Osteoblast (primary cell): ENCODE data around the gene L3MBTL1. TPM values are rescaled to one million over a fixed set of nuclear protein-coding genes. Genes with fewer than 3 reads are reported as not detected.

Experiments used
- DNase-seq: peaks from one replicate; pipeline ENCODE4 v3.0.0; 2011; ENCODE audit warnings: low spot score, mixed read lengths; ENCODE audit not compliant: insufficient read length; ENCODE audit errors: missing footprints
- H2AFZ ChIP-seq: 2 replicates; pipeline ENCODE4 v1.6.0; 2011; ENCODE audit warnings: mild to moderate bottlenecking, low read length
- H3K27ac ChIP-seq: 2 replicates; pipeline ENCODE4 v1.5.1; 2011; ENCODE audit warnings: mild to moderate bottlenecking, low read depth, low read length, moderate library complexity
- H3K27me3 ChIP-seq: 2 replicates; pipeline ENCODE4 v1.6.0; 2012; ENCODE audit warnings: mild to moderate bottlenecking, control low read depth, inconsistent platforms, low read length, moderate library complexity; ENCODE audit not compliant: insufficient read depth
- H3K36me3 ChIP-seq: 2 replicates; pipeline ENCODE4 v1.5.1; 2011; ENCODE audit warnings: mild to moderate bottlenecking, low read length, control low read depth, moderate library complexity; ENCODE audit not compliant: insufficient read depth
- H3K4me1 ChIP-seq: 2 replicates; pipeline ENCODE4 v1.5.1; 2011; ENCODE audit warnings: mild to moderate bottlenecking, low read length, control low read depth, moderate library complexity; ENCODE audit not compliant: insufficient read depth
- H3K4me2 ChIP-seq: 2 replicates; pipeline ENCODE4 v1.6.0; 2011; ENCODE audit warnings: mild to moderate bottlenecking, low read length; ENCODE audit not compliant: insufficient read depth
- H3K4me3 ChIP-seq: fragments of 200-600 bp; sonication (generic); 3 replicates; pipeline ENCODE4 v1.5.1; 2012; ENCODE audit warnings: mild to moderate bottlenecking, low read length, inconsistent platforms; ENCODE audit not compliant: insufficient read depth
- H3K79me2 ChIP-seq: 2 replicates; pipeline ENCODE4 v1.6.0; 2012; ENCODE audit warnings: mild to moderate bottlenecking, low read length, control low read depth, inconsistent platforms; ENCODE audit not compliant: insufficient read depth
- H3K9me3 ChIP-seq: 2 replicates; pipeline ENCODE4 v1.5.1; 2011; ENCODE audit warnings: low read depth, low read length, control low read depth
- H4K20me1 ChIP-seq: 2 replicates; pipeline ENCODE4 v1.6.0; 2012; ENCODE audit warnings: mild to moderate bottlenecking, low read length, control low read depth; ENCODE audit not compliant: insufficient read depth
- CTCF ChIP-seq: IDR thresholded peaks from 2 replicates; pipeline ENCODE4 v1.5.1; 2011; ENCODE audit warnings: mild to moderate bottlenecking, low read depth, low read length, moderate library complexity; ENCODE audit errors: extremely low read depth
- total RNA-seq: library from RNA; depleted of rRNA; stranded (reverse); fragments of >200 nt; gene quantifications from 2 replicates; pipeline ENCODE4 v1.2.3, GENCODE V29; 2012

L3MBTL1 gene
- total RNA-seq, 1 donor, result 9.8 TPM

- H3K27me3 ChIP-seq, result no peaks in the 10 kb centered on the region
- no peaks in the 10 kb centered on the region for H4K20me1 ChIP-seq
- no peak overlapping the region for H3K27ac ChIP-seq
- H3K36me3 ChIP-seq, result no peaks in the 10 kb centered on the region
- no peaks in the 10 kb centered on the region for H3K9me3 ChIP-seq
- TF ChIP-seq CTCF, result no peak
- no peaks in the 10 kb centered on the region for H3K79me2 ChIP-seq
- H3K4me2 ChIP-seq, result no peak overlapping the region
- DNase-seq, result no peak
- H3K4me1 ChIP-seq, result no peaks in the 10 kb centered on the region
- no peak overlapping the region for H3K4me3 ChIP-seq
- no peak overlapping the region for H2AFZ ChIP-seq
These were observed 61.2 kb downstream of the L3MBTL1 start for GRCh38 chr20:43568706-43569105.

- Histone ChIP-seq H3K4me2 (no peak overlapping the region), H3K9me3 (no peaks in the 10 kb centered on the region), H3K27me3 (no peaks in the 10 kb centered on the region), H4K20me1 (no peaks in the 10 kb centered on the region), H3K36me3 (no peaks in the 10 kb centered on the region), H3K4me3 (no peak overlapping the region), H2AFZ (no peak overlapping the region), H3K27ac (no peak overlapping the region), H3K4me1 (no peaks in the 10 kb centered on the region), H3K79me2 (no peaks in the 10 kb centered on the region)
- DNase-seq, result no peak
- no peak for TF ChIP-seq CTCF
These were observed 61.8 kb downstream of the L3MBTL1 start for GRCh38 chr20:43569282-43569681.

- Histone ChIP-seq H4K20me1 (no peaks in the 10 kb centered on the region), H3K4me3 (no peak overlapping the region), H3K4me1 (no peaks in the 10 kb centered on the region), H3K36me3 (no peaks in the 10 kb centered on the region), H3K79me2 (no peaks in the 10 kb centered on the region), H3K27me3 (no peaks in the 10 kb centered on the region), H3K4me2 (no peak overlapping the region), H3K27ac (no peak overlapping the region), H3K9me3 (no peaks in the 10 kb centered on the region), H2AFZ (no peak overlapping the region)
- no peak for TF ChIP-seq CTCF
- DNase-seq, result no peak
These were observed 63.0 kb downstream of the L3MBTL1 start for GRCh38 chr20:43570496-43570895.

GRCh38 chr20:43571310-43571709, 63.8 kb downstream of the L3MBTL1 start:
- Histone ChIP-seq H3K4me1 (no peaks in the 10 kb centered on the region), H3K4me3 (no peak overlapping the region), H3K9me3 (no peaks in the 10 kb centered on the region), H3K27ac (no peak overlapping the region), H2AFZ (no peak overlapping the region), H3K4me2 (no peak overlapping the region), H3K36me3 (no peaks in the 10 kb centered on the region), H3K27me3 (peaks cover 2% of the 10 kb centered on the region), H4K20me1 (no peaks in the 10 kb centered on the region), H3K79me2 (no peaks in the 10 kb centered on the region)
- TF ChIP-seq CTCF, result no peak
- DNase-seq, result no peak
